Amygdala (tissue), 56 donors: ENCODE data around the gene FGF23.
"Not testable (repeated sequence)": the region's sequence is repeated elsewhere in the genome, so short reads cannot be mapped to it uniquely, and the experiment has no call there.

Experiments
- DNase-seq, 56 donors: peaks; one replicate each; lab custom pipeline; 2025; lab: John Stamatoyannopoulos, UW

FGF23 gene

GRCh38 chr12:4379405-4379804, at the start of gene FGF23:
Gene FGF23 (minus strand): TSS chr12:4379712. CDS start chr12:4379582, 130 bp downstream.
- DNase-seq: no peak

GRCh38 chr12:4424422-4424821, 44.9 kb upstream of the FGF23 start:
- no peak for DNase-seq

GRCh38 chr12:4423528-4424195, 44.1 kb upstream of the FGF23 start:
- DNase-seq: no peak

- DNase-seq: no peak
These were observed 43.5 kb upstream of the FGF23 start for GRCh38 chr12:4422985-4423384.

- peak in 2 of 56 donors; percentile 3 to 13 for DNase-seq
These were observed 42.1 kb upstream of the FGF23 start for GRCh38 chr12:4421590-4422031.

- no peak for DNase-seq
These were observed 40.7 kb upstream of the FGF23 start for GRCh38 chr12:4420138-4420670.

GRCh38 chr12:4418913-4419312, 39.4 kb upstream of the FGF23 start:
- DNase-seq: no peak

GRCh38 chr12:4417936-4418335, 38.4 kb upstream of the FGF23 start:
- DNase-seq: no peak

- no peak for DNase-seq
These were observed 37.9 kb upstream of the FGF23 start for GRCh38 chr12:4417455-4417854.

GRCh38 chr12:4416276-4416675, 36.8 kb upstream of the FGF23 start:
- no peak for DNase-seq

GRCh38 chr12:4412465-4412864, 33.0 kb upstream of the FGF23 start:
- no peak for DNase-seq

GRCh38 chr12:4412056-4412455, 32.5 kb upstream of the FGF23 start:
- no peak for DNase-seq

GRCh38 chr12:4407136-4407535, 27.6 kb upstream of the FGF23 start:
- no peak for DNase-seq

GRCh38 chr12:4404877-4405637, 25.5 kb upstream of the FGF23 start:
- DNase-seq: not testable (repeated sequence)

GRCh38 chr12:4402996-4403395, 23.5 kb upstream of the FGF23 start:
- DNase-seq: no peak

GRCh38 chr12:4401117-4401516, 21.6 kb upstream of the FGF23 start:
- DNase-seq: no peak

- no peak for DNase-seq
These were observed 16.3 kb upstream of the FGF23 start for GRCh38 chr12:4395818-4396217.

- no peak for DNase-seq
These were observed 13.7 kb upstream of the FGF23 start for GRCh38 chr12:4393211-4393610.

GRCh38 chr12:4392223-4392742, 12.8 kb upstream of the FGF23 start:
- no peak for DNase-seq

- DNase-seq: no peak
These were observed 9.2 kb upstream of the FGF23 start for GRCh38 chr12:4388662-4389061.

- no peak for DNase-seq
These were observed 8.5 kb upstream of the FGF23 start for GRCh38 chr12:4388032-4388431.

GRCh38 chr12:4387607-4388006, 8.1 kb upstream of the FGF23 start:
- DNase-seq: no peak
